GM19238 (cell line): Measurements from ENCODE around the gene PATL2.
"Not testable (repeated sequence)": the region's sequence is repeated elsewhere in the genome, so short reads cannot be mapped to it uniquely, and the experiment has no call there.

Experiments used
- DNase-seq: peaks from one replicate; pipeline ENCODE4 v3.0.0; 2011; ENCODE audit warnings: low spot score; ENCODE audit not compliant: insufficient read length

PATL2 gene

DNA sequence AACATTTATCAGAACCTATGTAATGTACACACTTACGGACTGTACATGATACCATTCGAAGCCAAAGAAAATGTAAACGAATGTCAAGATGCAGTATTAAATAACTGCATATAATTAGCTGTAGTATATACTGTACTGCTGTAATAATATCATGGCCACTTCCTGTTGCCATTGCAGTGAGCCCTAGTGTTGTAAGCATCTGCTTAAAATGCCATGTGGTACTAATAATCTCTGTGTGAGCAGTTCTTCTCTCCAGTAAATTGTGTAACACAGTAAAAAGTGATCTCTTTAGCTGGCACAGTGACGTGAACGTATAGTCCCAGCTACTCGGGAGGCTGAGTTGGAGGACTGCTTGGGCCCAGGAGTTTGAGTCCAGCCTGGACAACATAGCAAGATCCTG, 56.3 kb downstream of the PATL2 start:
- DNase-seq = no peak

DNA sequence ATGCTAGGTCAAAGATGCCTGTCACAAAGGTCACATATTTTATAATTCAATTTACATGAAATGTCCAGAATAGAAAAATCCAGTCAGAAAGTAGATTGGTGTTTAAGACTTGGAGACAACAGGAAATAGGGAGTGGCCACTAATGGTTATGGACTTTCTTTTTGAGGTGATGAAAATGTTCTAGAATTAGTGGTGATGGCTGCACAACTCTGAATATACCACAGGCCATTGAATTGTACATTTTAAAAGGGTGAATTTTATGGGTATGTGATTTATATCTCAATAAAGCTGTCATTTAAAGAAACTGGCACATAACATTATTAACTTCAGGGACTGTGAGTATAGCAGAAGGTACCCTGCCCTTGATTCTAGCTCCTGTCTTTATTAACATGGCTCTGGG, 63.5 kb downstream of the PATL2 start:
- no peak for DNase-seq

DNA sequence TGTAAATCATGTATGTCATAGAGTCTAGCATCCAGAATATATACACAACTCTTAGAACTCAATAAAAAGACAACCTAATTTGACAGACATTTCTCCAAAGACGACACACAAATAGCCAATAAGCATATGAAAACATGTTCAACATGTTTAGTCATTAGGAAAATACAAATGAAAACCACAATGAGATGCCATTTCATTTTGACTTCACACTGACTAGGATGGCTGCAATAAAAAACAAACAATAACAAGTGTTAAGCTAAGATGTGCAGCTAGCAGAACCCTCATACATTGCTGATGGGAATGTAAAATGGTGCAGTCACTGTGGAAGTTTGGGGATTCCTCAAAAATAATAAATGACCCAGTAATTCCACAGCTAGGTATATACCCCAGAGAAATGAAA, 64.1 kb downstream of the PATL2 start:
- DNase-seq = no peak

DNA sequence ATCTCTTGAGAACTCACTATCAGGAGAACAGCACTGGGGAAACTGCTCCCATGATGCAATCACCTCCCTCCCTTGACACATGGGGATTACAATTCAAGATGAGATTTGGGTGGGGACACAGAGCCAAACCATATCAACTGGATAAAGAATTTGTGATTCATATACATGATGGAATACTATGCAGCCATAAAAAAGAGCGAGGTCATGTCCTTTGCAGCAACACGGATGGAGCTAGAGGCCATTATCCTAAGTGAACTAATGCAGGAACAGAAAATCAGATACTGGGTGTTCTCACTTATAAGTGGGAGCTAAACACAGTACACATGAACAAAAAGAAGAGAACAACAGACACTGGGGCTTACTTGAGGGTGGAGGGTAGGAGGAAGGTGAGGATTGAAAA, 64.7 kb downstream of the PATL2 start:
- DNase-seq = no peak

DNA sequence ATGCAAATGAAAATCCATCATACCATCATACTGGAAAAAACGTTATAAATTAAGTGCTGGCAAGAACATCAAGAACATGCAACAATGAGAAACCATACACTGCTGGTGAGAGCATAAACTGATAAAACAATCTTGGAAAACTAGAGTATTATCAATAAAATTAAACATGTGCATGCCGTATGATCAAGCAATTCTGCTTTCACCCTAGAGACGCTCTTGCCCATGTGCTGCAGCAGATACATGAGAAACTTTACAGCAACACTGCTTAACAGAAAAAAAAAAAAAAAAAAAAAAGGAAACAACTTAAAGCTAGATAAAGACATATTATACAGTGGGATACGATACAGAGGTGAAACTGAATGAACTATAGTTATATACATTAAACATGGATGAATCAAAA, 69.5 kb downstream of the PATL2 start:
- no peak for DNase-seq

DNA sequence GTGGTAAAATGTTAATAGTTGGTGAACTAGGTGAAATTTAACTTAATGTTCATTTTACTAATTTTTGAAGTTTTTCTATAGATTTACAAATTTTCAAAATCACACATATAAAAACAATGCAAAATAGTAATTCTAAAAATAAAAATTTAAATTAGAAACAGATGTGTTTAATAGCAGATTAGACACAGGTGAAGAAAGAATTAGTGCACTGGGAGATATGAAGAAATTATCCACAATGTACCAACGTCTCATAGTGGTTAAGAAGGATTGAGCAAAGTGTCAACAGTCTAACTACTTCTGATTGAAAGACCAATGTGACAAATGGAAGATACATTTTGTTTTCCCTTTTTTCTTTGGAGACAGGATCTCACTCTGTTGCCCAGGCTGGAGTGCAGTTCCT, 74.1 kb downstream of the PATL2 start:
- no peak for DNase-seq

DNA sequence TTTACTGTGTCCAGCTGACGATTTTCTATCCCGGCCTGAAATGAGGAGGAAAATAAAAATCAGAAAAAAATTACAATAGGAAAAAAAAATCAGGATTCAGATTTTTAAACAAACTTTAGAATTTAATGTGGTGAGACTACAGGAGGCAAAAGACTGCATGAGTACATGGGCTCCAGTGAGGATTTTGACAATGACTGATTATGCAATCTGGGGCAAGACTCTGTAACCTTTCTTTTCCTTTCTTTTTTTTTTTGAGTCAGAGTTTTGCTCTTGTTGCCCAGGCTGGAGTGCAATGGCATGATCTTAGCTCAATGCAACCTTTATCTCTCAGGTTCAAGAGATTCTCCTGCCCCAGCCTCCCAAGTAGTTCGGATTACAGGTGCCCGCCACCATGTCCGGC, 77.5 kb downstream of the PATL2 start:
- no peak for DNase-seq

DNA sequence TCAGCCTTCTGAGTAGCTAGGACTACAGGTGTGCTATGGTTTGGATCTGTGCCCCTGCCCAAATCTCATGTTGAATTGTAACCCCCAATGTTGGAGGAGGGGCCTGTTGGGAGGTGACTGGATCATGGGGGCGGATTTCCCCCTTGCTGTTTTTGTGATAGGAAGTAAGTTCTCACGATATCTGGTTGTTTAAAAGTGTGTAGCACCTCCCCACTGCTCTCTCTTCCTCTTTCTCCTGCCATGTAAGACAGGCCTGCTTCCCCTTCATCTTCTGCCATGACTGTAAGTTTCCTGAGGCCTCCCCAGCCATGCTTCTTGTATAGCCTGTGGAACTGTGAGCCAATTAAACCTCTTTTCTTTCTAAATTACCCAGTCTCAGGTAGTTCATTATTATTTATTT, 85.8 kb downstream of the PATL2 start:
- DNase-seq = not testable (repeated sequence)

DNA sequence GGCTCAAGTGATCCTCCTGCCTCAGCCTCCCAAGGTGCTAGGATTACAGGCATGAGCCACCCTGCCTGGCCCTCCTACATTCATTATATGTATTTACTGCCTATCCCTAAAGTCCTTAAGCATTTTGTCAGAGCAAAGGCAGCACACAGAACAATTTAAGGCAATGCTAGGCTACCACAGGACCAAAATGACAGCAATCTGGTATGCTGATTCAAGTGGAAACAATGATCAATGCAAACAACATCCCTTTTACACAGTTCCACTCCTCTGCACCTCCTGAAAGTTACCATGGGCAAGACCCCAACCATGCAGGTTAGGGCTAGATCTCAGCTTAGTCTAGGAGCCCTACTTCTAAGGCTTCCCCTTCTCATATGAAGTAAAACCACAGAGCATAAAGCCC, 87.9 kb downstream of the PATL2 start:
- no peak for DNase-seq

DNA sequence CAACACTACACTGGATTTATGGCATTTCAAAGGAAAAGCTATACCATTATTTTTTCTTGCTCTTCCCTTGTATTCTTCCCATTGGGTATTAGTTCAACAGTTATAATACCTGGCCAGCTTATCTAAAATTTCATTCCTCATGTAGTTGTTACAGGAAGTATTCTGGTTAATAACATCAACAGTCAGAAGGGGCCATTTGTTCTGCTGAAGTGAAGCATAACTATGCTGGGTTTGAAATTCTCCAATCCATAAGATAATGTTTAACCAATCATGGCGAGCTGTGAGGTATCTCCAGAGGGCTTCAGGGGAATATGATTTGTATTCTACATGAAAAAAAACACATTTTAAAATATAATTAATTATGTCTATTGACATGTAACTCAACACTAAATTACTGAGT, 91.0 kb downstream of the PATL2 start:
- no peak for DNase-seq

DNA sequence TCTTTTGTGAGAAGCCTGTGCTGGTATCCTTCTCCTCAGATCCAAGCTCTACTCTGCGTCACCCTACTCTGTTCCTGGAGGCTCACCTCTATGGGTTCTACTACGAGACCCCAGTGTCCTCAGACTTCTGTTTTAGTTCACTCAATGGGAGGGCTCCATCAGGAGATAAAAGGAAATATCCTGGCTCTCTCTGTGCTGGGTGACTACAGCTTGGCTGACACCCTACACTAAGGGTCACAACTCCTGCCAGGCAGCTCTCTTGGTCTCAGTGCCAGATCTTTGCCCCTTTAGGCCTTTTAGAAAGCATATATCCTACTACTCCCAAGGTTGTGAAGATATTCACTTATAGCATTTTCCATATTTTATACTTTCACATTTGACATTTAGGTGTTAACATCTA, 94.1 kb downstream of the PATL2 start:
- DNase-seq = no peak
